Renal cortex interstitium (tissue), 11 donors: Measurements from ENCODE around the gene TC2N. TPM values are rescaled to one million over a fixed set of nuclear protein-coding genes. Genes with fewer than 3 reads are reported as not detected.
"Not testable (repeated sequence)": the region's sequence is repeated elsewhere in the genome, so short reads cannot be mapped to it uniquely, and the experiment has no call there.

Experiments used
- DNase-seq, 11 donors: peaks; one replicate each; pipeline ENCODE4 v3.0.0-alpha.2; 2013; ENCODE audit warnings: low read depth in 9 of 11, low spot score in 4 of 11; ENCODE audit errors: extremely low read depth in 1 of 11
- polyA plus RNA-seq, 3 donors: library from polyadenylated mRNA; unstranded; fragments of 120-200 nt; gene quantifications; one replicate each; pipeline ENCODE4 v1.2.1, GENCODE V29; 2013; ENCODE audit not compliant: insufficient read length in 3 of 3

The TC2N gene
- polyA plus RNA-seq, 3 donors = 7.9 to 34.9 (median 14.3) TPM

DNA sequence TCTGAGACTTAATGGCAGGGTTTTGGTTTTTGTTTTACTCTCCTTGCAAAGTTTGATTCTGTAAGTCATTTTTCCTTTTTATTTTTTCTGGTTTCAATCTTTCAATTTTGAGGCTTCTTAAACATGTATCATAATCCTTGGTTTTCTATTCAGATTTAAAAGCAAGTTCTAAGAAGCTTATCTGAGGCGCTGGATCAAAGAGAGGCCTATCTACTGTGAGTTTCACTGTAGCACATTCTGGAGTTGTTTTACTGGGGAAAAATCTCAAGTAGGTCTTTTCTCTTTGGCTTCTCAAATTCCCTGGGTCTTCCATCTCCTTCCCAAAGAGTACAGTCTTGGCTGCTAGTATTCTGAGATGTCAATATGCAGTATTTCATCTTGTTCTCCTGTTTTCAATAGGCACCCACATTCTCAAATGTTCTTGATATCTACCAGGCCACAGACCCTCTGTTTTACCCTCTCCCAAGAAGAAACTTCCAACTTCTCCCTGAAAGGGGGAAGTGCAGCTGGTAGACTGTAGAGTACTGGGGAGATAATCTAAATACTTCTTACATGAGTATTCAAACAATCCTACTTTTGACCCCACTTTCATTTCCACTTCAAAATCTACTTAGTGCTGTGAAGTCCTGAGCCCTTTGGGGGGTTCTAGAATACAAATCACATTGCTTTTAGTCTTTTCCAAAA lies 124.6 kb downstream of the TC2N start:
- no peak for DNase-seq

DNA sequence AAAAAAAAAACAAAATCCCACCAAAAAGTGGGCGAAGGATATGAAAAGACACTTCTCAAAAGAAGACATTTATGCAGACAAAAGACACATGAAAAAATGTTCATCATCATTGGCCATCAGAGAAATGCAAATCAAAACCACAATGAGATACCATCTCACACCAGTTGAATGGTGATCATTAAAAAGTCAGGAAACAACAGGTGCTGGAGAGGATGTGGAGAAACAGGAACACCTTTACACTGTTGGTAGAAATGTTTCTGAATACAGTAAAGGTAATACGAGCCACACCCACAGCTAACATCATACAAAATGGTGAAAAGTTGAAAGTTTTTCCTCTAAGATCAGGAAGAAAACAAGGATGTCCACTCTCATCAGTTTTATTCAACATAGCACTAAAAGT lies 127.5 kb downstream of the TC2N start:
- not testable (repeated sequence) for DNase-seq

DNA sequence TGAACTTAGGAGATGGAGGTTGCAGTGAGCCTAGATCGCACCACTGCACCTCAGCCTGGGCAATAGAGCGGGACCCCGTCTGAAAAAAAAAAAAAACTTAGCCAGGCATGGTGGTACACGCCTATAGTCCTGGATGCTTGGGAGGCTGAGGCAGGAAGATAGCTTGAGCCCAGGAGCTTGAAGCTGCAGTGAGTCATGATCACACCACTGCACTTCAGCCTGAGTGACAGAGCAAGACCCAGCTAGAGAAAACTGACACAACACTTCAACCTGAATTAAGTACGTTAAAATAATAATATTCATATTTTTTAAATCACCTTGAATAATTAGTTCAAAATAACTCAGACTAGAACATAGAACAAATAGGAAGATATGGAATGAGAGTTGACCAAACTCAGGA lies 129.7 kb downstream of the TC2N start:
- no peak for DNase-seq

DNA sequence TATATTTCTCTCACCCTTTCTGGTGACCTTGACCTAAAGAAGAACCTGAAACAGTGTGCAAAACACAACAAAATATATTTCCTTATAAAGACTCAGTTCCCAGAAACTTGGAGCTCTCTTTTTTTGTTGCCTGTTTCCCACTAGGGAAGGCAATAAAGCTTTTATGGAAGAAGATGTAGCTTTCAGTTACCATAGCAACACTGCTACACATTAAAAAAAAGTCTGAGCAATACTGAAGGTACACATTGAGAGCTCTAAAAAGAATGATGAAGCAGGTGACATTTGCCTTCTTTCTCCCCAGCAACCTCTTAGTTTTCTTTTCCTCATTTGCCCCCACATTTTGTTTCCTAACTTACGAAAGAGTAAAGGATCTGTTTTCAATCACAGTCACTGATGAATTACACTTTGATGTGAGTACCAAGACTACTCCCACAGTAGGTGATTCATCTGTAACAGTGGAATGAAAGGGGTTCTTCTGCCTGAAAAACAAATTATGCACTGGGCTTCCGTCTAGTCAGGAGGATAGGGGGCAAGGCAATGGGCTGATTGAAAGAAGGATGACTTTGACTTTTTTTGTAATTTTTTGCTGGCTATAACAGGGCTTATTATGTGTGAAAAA lies 134.4 kb downstream of the TC2N start:
- no peak for DNase-seq

DNA sequence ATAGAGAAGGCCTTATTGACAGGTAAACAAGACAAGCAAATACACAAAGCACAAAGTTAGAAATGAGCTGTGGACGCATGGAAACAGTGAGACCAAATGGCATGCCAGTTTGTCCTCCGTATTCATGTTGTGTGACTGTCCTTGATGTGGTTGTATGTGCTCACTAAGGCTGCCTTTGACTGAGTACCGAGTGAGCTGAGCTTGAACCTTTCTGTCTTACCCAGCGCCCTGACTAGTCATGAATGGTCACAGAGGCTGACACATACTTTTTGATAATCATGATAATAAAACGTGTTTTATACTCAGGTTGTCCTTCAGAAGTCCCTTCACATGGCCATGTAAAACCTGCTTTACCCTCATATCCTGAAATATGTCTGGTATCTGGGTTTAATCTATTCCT lies 134.9 kb downstream of the TC2N start:
- DNase-seq = no peak

DNA sequence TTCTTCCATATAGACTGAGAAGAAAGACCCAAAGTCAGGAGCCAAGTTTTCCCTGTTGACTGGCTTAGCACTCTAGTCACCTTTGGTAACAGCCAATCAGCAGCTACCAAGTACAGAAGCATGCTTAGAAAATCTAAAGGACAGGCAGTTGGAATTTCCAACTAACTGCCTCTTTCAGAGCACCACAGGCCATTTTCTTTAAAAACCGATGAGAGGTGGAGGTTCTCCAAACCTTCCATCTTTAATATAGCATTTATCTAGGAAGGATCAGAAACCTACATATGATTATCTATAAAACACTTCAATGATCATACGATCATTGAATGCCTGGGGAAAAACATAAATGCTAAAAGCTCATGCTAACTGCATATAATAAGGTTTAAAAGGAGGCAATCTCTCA lies 135.3 kb downstream of the TC2N start, which contains the start of gene CATSPERB:
CATSPERB (minus strand) TSS at position 101 of the 400 bp plus-strand sequence. CDS start 2,607 bp downstream, outside the sequence.
- DNase-seq = no peak

DNA sequence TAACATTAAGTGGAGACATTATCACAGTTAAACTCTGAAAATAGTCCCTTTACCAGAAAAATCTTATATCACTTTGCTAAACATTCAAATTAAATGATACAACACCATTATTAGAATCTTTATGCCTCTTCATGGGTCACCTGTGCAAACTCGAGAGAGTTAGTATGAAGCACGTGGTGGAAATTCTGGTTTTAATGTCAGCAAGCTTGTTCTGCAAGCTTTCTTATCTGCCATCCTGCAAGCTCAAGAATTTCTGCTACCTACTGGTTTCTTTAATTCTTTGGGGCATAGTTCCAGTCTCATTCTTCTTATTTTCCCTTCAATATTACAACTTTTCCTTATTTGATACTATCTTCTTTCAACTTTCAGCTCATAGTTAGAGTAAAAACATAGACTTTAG lies 136.3 kb downstream of the TC2N start:
- no peak for DNase-seq

DNA sequence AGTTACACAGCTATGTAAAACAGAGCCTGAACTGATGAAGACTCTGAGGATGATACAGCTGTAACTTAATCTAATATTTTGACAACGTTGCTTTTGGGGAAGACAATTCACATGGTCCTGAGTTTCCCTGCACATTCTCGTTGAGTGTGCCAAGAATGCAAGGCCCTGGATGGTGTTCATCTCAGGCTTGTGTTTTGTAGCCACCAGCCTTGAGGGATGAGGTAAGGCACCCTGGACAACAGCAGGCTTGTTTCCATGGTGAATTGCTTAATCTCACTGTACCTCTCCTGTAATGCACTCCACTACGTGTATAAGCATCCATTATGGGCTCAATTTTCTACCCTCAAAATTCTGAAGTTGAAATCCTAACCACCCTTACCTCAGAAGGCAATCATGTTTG lies 137.6 kb downstream of the TC2N start:
- DNase-seq = no peak

Other genes starting within 250 kb of the TC2N start
- 1 to 10 TPM in 1 of 3 donors, under 1 TPM in 2; 0.63 to 1.1 (median 0.68) TPM for gene CATSPERB, start 135.4 kb downstream of the TC2N start, polyA plus RNA-seq
- gene FBLN5, start 80.2 kb upstream of the TC2N start, polyA plus RNA-seq = 100 to 1,000 TPM; 131 to 166 (median 163) TPM
- gene TRIP11, start 172.5 kb upstream of the TC2N start, polyA plus RNA-seq = 10 to 100 TPM; 33.2 to 44.3 (median 37.4) TPM
- 10 to 100 TPM; 27.6 to 37.9 (median 34.6) TPM for gene ATXN3, start 239.0 kb upstream of the TC2N start, polyA plus RNA-seq